Dermis microvascular lymphatic vessel endothelial cell (primary cell): ENCODE data around the gene SLC9A3. TPM values are rescaled to one million over a fixed set of nuclear protein-coding genes. Genes with fewer than 3 reads are reported as not detected.

ENCODE experiments used
- DNase-seq, 2 donors: peaks; one replicate each; pipeline versions ENCODE4 v3.0.0 to v3.0.0-alpha.2; 2010; ENCODE audit warnings: low read depth in 2 of 2
- total RNA-seq: library from RNA; depleted of rRNA; stranded (reverse); fragments of >200 nt; gene quantifications from 2 replicates; pipeline ENCODE4 v1.2.1, GENCODE V29; 2014

The SLC9A3 gene
- total RNA-seq, 1 donor from 2014 or later: 0.51 TPM

DNA sequence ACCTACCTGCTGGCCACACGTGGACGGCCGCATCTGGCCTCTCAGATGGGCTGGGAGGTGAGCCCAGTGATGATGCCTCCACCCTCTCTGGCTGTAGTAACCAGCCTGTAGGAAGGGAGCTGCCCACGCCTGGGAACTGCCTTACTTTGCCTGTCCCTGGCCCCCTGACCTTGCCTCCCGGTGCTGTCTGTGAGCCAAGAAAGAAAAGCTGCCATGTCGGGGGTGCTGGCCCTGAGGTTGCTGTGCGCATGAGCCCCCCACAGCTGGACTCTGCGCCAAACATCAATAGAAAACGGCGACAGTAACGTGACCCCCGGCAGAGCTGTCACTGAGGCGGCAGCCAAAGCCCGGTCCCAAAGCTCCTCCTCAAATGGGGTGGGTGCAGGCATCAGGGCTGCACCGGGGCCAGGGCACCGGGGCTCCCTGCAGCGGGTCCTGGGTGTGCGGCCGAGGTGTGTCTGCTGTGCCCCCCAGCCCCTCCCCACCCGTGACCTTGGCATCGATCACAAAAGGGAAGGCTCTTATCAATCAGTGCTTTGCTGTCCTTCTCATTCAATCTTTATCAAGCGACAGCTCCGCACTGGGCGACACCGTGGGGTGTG is 15.3 kb upstream of the SLC9A3 start:
- no peak for DNase-seq

GRCh38 chr5:538801-539468 is 14.7 kb upstream of the SLC9A3 start:
- DNase-seq: no peak

DNA sequence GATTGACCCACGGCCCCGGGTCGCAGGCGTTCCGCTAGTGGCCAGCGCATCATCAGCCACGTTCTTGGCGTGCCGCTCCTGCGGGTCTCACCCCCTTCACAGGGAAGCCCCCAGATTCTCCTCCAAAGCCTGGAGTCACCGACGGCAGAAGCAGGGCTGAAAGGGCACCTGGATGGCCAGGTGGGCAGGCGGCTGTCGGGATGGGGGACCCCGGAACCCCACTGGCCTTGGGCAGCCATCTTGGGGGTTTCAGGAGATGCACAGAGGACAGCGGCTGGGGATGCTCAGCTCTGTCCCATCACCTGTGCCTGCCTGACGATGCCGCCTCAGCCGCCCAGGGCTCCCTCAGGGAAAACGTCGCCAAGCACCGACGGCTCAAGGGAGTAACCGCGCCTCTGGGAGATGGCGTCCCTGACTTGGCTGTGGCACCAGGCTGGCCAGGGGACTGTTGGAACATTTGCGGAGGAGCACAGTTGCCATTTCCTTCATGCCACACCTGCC is 14.1 kb upstream of the SLC9A3 start:
- DNase-seq: no peak

DNA sequence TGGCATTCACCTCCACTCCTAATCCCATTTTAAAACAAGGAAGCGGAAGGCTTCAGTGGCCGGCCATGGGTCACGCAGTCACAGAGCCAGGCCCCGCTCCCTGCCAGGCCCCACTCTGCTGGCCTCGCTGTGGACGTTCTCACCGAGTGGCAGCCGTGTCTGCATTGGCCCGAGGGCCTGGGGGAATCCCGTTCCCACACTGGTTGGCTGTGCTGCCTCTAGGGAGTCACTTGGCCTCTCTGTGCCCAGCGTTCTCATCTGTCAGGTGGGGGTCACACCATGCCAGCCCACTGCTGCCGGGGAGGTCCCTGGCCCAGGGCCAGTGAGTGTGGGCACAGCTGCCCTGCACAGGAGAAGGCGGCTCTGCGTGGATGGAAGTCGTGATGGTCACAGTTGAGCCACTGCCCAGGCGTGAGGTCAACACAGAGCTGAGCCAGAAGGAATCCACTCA is 13.4 kb upstream of the SLC9A3 start:
- DNase-seq: no peak

- DNase-seq: no peak
Observed at GRCh38 chr5:537098-537497, 12.8 kb upstream of the SLC9A3 start.

GRCh38 chr5:535846-536698 is 11.8 kb upstream of the SLC9A3 start:
- no peak for DNase-seq

GRCh38 chr5:534743-535671 is 10.8 kb upstream of the SLC9A3 start:
- DNase-seq: no peak

GRCh38 chr5:533955-534742 is 9.9 kb upstream of the SLC9A3 start:
- DNase-seq: no peak

- DNase-seq: no peak
Observed at GRCh38 chr5:533243-533954, 9.2 kb upstream of the SLC9A3 start.

DNA sequence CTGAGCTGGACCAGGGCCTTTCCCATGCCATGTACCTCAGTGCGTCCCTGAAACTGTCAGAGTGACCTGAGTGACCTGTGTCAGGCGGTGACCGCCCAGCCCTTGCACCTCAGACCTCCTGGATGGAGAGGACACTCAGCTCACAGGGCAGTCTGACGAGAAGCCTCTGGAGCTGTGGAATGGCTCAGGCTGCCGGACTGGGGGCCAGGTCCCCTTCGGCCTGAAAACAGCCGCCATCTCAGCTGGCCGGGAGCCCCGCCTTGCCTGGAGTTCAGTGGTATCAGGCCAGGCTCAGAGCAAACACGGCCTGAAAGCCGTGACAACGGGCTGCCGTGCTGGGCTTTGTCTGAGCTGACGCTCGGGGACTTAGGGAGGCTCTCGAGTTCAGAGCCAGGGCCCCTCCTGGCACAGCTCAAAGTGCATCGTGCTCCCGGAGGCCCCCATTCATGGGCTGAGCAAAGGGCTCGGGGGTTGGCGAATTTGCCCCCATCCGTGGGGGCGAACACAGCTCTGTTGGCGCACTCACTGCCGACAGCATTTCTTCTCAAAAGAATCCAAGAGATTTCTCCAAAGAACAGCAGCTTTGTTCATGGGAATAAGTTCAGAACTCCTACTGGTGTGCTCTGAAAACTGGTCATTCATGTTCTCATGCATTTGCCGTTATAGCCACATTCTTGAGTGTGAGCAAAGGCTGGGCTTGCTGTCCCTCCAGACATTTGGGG is 8.4 kb upstream of the SLC9A3 start:
- DNase-seq: no peak

- DNase-seq: no peak
Observed at GRCh38 chr5:531749-532315, 7.6 kb upstream of the SLC9A3 start.

- DNase-seq: no peak
Observed at GRCh38 chr5:531101-531748, 7.0 kb upstream of the SLC9A3 start.

GRCh38 chr5:530001-530955 is 6.0 kb upstream of the SLC9A3 start:
- DNase-seq: no peak

GRCh38 chr5:528629-529511 is 4.6 kb upstream of the SLC9A3 start:
- DNase-seq: no peak

DNA sequence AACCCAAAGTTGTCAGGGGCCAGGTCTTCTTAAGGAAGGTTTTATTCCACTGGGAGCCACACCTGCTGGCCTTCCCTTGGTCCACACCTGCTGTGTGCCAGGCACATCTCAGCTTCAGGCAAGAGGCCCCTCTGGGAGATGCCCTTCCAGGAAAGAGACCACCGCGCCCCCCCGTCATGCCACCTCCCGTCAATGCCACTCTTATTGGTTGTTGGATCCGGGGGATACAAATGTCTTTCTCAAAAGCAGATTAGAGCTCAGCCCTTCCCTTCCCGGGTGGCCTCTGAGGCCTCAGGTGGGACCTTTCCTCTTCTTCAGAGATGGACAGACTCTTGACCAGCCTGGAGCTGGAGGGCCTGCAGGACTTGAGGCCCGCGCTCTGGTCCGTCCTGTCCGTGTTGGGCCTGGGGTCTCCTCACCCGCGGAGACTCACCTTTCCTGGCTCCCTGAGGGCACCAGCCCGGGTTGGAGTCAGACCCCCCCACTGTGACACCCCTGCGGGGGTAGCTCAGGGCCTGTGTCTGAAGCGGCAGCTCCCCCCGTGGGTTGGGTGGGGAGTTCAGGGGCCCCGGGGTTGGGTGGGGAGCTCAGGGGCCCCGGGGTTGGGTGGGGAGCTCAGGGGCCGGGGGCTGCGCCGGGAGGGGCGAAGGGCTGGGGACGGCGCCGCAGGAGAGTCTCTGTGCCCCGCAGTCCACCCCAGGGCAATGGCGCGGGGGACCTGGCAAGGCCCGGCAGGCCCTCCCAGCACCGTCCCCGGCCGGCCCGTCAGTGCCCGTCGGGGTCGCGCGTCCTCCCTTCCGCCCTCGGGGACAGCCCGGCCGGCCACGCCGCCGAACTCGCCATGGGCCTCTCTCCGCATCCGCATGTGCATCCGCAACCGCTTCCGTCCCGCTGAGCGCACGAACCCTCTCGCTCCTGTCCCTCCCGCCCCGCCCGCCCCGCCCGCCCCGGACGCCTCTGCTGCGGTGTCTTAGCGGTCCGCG is 3.7 kb upstream of the SLC9A3 start:
- DNase-seq: no peak
